Caco-2 (cell line): ENCODE data around the gene PRCC. TPM values are rescaled to one million over a fixed set of nuclear protein-coding genes. Genes with fewer than 3 reads are reported as not detected.

ENCODE experiments used
- BruUV-seq: library from RNA; stranded (reverse); fragments of 400-500 nt; replicated peaks from 2 replicates; lab custom pipeline; 2021; lab: Mats Ljungman, UMichigan
- CTCF ChIA-PET: fragments of 300-600 bp; sonication (Branson Sonifier 250); formaldehyde crosslinking; loops from one replicate; lab custom pipeline; 2022; ENCODE audit warnings: antibody characterized with exemption; lab: Charles Lee
- POLR2A ChIA-PET: fragments of 300-600 bp; sonication (Branson Sonifier 250); formaldehyde crosslinking; loops from one replicate; lab custom pipeline; 2022; ENCODE audit warnings: antibody characterized with exemption; lab: Charles Lee
- DNase-seq, 2 experiments: peaks; one replicate each; pipeline versions ENCODE4 v3.0.0 to v3.0.0-alpha.2; 2020 to 2022
- H3K27me3 ChIP-seq: replicated peaks from 2 replicates; pipeline ENCODE4 v1.6.0; 2011; ENCODE audit warnings: low read length; ENCODE audit not compliant: control insufficient read depth, insufficient read depth
- H3K36me3 ChIP-seq: 2 replicates; pipeline ENCODE4 v1.5.1; 2011; ENCODE audit warnings: low read length; ENCODE audit not compliant: control insufficient read depth, insufficient read depth
- H3K4me1 ChIP-seq: fragments of 250-450 bp; sonication (Bioruptor Pico); 2 replicates; pipeline ENCODE4 v1.5.1; 2020; ENCODE audit warnings: mild to moderate bottlenecking
- H3K4me3 ChIP-seq: 2 replicates; pipeline ENCODE4 v1.5.1; 2011; ENCODE audit warnings: low read depth, mild to moderate bottlenecking, control low read depth, low read length
- H3K9me3 ChIP-seq: fragments of 250-450 bp; sonication (Bioruptor Pico); 2 replicates; pipeline ENCODE4 v1.5.1; 2020; ENCODE audit warnings: mild to moderate bottlenecking, moderate library complexity
- H3K27ac Mint-ChIP-seq: one replicate; pipeline ENCODE4 v1.8.0; 2022; ENCODE audit warnings: mixed read lengths; ENCODE audit not compliant: unreplicated experiment
- H3K27me3 Mint-ChIP-seq: one replicate; pipeline ENCODE4 v1.8.0; 2022; ENCODE audit warnings: mixed read lengths; ENCODE audit not compliant: insufficient read depth, unreplicated experiment
- H3K36me3 Mint-ChIP-seq: one replicate; pipeline ENCODE4 v1.8.0; 2022; ENCODE audit warnings: mild to moderate bottlenecking, mixed read lengths; ENCODE audit not compliant: insufficient read depth, unreplicated experiment
- H3K4me1 Mint-ChIP-seq: one replicate; pipeline ENCODE4 v1.8.0; 2022; ENCODE audit warnings: low read depth, mixed read lengths; ENCODE audit not compliant: unreplicated experiment
- H3K4me3 Mint-ChIP-seq: one replicate; pipeline ENCODE4 v1.8.0; 2022; ENCODE audit warnings: mild to moderate bottlenecking, moderate library complexity, mixed read lengths; ENCODE audit not compliant: unreplicated experiment
- H3K9me3 Mint-ChIP-seq: one replicate; pipeline ENCODE4 v1.8.0; 2022; ENCODE audit warnings: mixed read lengths; ENCODE audit not compliant: unreplicated experiment
- intact Hi-C: fragments of 100-400 bp; cut with micrococcal nuclease; formaldehyde crosslinking; loops from one replicate; pipeline ENCODE4 v1.10.0; 2022; ENCODE audit not compliant: unreplicated experiment
- total RNA-seq: library from RNA; stranded (reverse); gene quantifications from 2 replicates; pipeline ENCODE4 v1.2.3, GENCODE V29; 2022
- TF ChIP-seq, protein P1 (sequence below), 2 experiments: fragments of 200-600 bp in 1 of 2; IDR thresholded peaks; 1 replicate in 1 of 2; 2 replicates in 1 of 2; pipeline versions ENCODE4 v1.5.1 to v1.8.0; 2011 to 2022; ENCODE audit warnings: antibody characterized with exemption in 1 of 2, control low read depth in 1 of 2, inconsistent platforms in 1 of 2, low read depth in 1 of 2, low read length in 1 of 2, mild to moderate bottlenecking in 1 of 2, moderate library complexity in 1 of 2; ENCODE audit not compliant: insufficient read depth in 1 of 2, severe bottlenecking in 1 of 2, unreplicated experiment in 1 of 2

Gene PRCC
- total RNA-seq, 1 experiment from 2014 or later: 101 TPM

DNA sequence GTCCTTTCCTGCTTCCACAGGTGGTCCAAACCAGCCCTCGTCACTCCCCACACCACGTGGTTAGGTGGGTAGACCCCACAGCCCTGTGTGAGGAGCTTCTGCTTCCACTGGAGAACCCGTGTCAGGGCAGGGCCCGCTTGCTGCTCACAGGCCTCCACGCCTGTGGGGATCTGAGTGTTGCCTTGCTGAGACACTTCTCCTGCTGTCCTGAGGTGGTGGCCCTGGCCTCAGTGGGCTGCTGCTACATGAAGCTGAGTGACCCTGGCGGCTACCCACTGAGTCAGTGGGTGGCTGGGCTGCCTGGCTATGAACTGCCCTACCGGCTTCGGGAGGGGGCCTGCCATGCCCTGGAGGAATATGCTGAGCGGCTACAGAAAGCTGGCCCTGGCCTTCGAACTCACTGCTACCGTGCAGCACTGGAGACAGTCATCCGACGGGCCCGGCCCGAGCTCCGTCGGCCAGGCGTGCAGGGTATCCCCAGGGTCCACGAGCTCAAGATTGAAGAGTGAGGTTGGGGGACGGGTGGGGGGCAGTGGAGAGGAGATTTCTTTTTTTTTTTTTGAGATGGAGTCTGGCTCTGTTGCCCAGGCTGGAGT lies 33.2 kb upstream of the PRCC start:
- DNase-seq: no peak
- BruUV-seq: no TSS peak
- TF ChIP-seq, protein P1, sequence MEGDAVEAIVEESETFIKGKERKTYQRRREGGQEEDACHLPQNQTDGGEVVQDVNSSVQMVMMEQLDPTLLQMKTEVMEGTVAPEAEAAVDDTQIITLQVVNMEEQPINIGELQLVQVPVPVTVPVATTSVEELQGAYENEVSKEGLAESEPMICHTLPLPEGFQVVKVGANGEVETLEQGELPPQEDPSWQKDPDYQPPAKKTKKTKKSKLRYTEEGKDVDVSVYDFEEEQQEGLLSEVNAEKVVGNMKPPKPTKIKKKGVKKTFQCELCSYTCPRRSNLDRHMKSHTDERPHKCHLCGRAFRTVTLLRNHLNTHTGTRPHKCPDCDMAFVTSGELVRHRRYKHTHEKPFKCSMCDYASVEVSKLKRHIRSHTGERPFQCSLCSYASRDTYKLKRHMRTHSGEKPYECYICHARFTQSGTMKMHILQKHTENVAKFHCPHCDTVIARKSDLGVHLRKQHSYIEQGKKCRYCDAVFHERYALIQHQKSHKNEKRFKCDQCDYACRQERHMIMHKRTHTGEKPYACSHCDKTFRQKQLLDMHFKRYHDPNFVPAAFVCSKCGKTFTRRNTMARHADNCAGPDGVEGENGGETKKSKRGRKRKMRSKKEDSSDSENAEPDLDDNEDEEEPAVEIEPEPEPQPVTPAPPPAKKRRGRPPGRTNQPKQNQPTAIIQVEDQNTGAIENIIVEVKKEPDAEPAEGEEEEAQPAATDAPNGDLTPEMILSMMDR (IDR thresholded peaks at IDR 0.05; ENCODE audit: insufficient read depth in 1 of 2, low read depth in 1 of 2, low read length in 1 of 2, severe bottlenecking in 1 of 2, unreplicated experiment in 1 of 2): no peak
- Histone ChIP-seq H3K36me3 (no peaks in the 10 kb centered on the region; the same call in none of the 2 replicates), H3K4me3 (no peak overlapping the region), H3K27me3 (no peaks in the 10 kb centered on the region), H3K4me1 (no peaks in the 10 kb centered on the region), H3K9me3 (no peaks in the 10 kb centered on the region)
- Mint-ChIP-seq H3K27me3 (no peaks in the 10 kb centered on the region), H3K4me1 (no peaks in the 10 kb centered on the region), H3K36me3 (peaks cover 8% of the 10 kb centered on the region), H3K9me3 (no peaks in the 10 kb centered on the region), H3K27ac (no peak overlapping the region), H3K4me3 (no peak overlapping the region)
- ChIA-PET POLR2A (interaction anchor here (0.5 to 0.6 kb wide), 2 partner anchors 13 to 69 kb away, joined by 4 read pairs; no protein-coding TSS in a partner anchor), CTCF (interaction anchor here (0.6 to 1.0 kb wide), 2 partner anchors 45 to 68 kb away, joined by 3 to 6 read pairs; no protein-coding TSS in a partner anchor)
- intact Hi-C loops: no loop called here

DNA sequence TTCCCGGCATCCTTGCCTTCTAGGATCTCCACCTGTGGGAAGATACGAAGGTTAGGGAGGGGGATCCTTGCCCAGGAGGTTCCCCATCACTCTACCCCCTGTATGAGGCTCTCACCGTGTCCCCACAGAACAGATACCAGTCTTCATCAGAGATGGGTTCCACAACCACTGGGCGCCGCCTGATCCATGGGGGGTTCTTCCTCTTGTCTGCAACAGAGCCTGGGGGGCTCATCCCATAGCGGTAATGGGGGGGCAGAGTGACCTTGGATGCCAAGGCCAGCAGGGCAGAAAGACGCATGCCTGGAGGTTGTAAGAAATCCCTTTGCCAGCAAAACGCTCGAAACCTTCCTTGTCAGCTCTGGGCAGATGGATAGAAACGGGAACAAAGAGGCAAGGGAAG lies 28.9 kb upstream of the PRCC start:
- Histone ChIP-seq H3K4me1 (peaks cover 11% of the 10 kb centered on the region), H3K9me3 (no peaks in the 10 kb centered on the region), H3K36me3 (peaks cover 2% of the 10 kb centered on the region), H3K4me3 (no peak overlapping the region), H3K27me3 (no peaks in the 10 kb centered on the region)
- Mint-ChIP-seq H3K4me1 (peaks cover 14% of the 10 kb centered on the region), H3K36me3 (peaks cover 40% of the 10 kb centered on the region), H3K27me3 (no peaks in the 10 kb centered on the region), H3K9me3 (no peaks in the 10 kb centered on the region), H3K4me3 (no peak overlapping the region), H3K27ac (peak overlapping the region; percentile 53)
- no TSS peak for BruUV-seq
- intact Hi-C loops: no loop called here
- TF ChIP-seq, protein P1 (IDR thresholded peaks at IDR 0.05; ENCODE audit: insufficient read depth in 1 of 2, low read depth in 1 of 2, low read length in 1 of 2, severe bottlenecking in 1 of 2, unreplicated experiment in 1 of 2): no peak
- no peak for DNase-seq
- CTCF ChIA-PET: no interaction called here
- POLR2A ChIA-PET: interaction anchor here (1.0 kb wide), 1 partner anchor 10 kb away, joined by 4 read pairs; the partner anchor contains the start of genes ISG20L2 and METTL25B

- peaks cover 11% of the 10 kb centered on the region for H3K4me1 ChIP-seq
- POLR2A ChIA-PET: interaction anchor here (1.0 kb wide), 1 partner anchor 11 kb away, joined by 4 read pairs; the partner anchor contains the start of genes ISG20L2 and METTL25B
- Mint-ChIP-seq H3K27me3 (no peaks in the 10 kb centered on the region), H3K4me1 (peaks cover 18% of the 10 kb centered on the region), H3K9me3 (no peaks in the 10 kb centered on the region), H3K36me3 (peaks cover 45% of the 10 kb centered on the region), H3K27ac (peak overlapping the region; percentile 53), H3K4me3 (no peak overlapping the region)
- no TSS peak for BruUV-seq
- no peak overlapping the region for H3K4me3 ChIP-seq
- DNase-seq: no peak
- CTCF ChIA-PET: no interaction called here
- H3K9me3 ChIP-seq: no peaks in the 10 kb centered on the region
- H3K27me3 ChIP-seq: no peaks in the 10 kb centered on the region
- TF ChIP-seq, protein P1 (IDR thresholded peaks at IDR 0.05; ENCODE audit: insufficient read depth in 1 of 2, low read depth in 1 of 2, low read length in 1 of 2, severe bottlenecking in 1 of 2, unreplicated experiment in 1 of 2): no peak
- intact Hi-C loops: no loop called here
- peaks cover 5% of the 10 kb centered on the region for H3K36me3 ChIP-seq
These were observed 28.4 kb upstream of the PRCC start for GRCh38 chr1:156738916-156739315.
